GM12878 (cell line): ENCODE results near the gene NUDCD3.

Experiments
- CBX5 ChIP-seq: sonication (generic); IDR thresholded peaks from 2 replicates; pipeline ENCODE4 v1.6.1; 2016; ENCODE audit warnings: low read depth, moderate library complexity, mild to moderate bottlenecking, inconsistent platforms
- CEBPB ChIP-seq, 2 experiments: fragments of 150-350 bp in 1 of 2; IDR thresholded peaks; 2 replicates each; pipeline ENCODE4 v1.6.1; 2012 to 2014; ENCODE audit warnings: low read depth in 2 of 2, low read length in 2 of 2, borderline replicate concordance in 1 of 2, inconsistent platforms in 1 of 2
- CTCF ChIP-seq, 3 experiments: IDR thresholded peaks in 2 of 3; conservative IDR thresholded peaks in 1 of 3; 2 replicates each; pipeline ENCODE4 v1.5.1; 2011; ENCODE audit warnings: low read depth in 3 of 3, low read length in 3 of 3, mild to moderate bottlenecking in 3 of 3, control low read depth in 2 of 3, moderate library complexity in 2 of 3, inconsistent platforms in 1 of 3, mixed read lengths in 1 of 3; ENCODE audit not compliant: control insufficient read depth in 2 of 3, insufficient read depth in 1 of 3; ENCODE audit errors: extremely low read depth in 1 of 3
- POLR2A ChIP-seq: IDR thresholded peaks from 2 replicates; pipeline ENCODE4 v1.6.1; 2011; ENCODE audit warnings: low read depth, mild to moderate bottlenecking, low read length
- ZNF24 ChIP-seq: fragments of 450-650 bp; IDR thresholded peaks from 2 replicates; pipeline ENCODE4 v1.6.1; 2017; ENCODE audit warnings: antibody characterized with exemption, mild to moderate bottlenecking
- ZSCAN29 ChIP-seq: fragments of 450-650 bp; IDR thresholded peaks from 2 replicates; pipeline ENCODE4 v1.6.1; 2017; ENCODE audit warnings: mild to moderate bottlenecking, moderate library complexity

DNA sequence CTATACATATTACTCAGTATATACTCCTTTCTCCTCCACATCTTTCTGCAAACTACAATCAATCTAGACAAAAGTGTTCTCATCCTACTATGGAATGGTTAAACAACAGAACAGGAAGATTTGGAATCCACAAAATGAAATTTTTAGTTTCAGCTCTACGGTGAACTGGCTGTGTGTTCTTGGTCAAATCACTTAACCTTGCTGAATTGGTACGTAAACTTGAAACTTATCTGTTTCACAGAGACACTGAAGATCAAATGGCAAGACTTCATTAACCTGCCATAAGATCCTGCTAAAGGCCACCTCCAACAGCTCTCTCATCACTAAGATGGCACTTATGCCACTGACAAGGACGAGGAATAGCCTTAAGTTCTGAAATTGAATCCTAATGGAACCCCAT, 1.5 kb downstream of the NUDCD3 start:
- no peak for TF ChIP-seq ZNF24
- no peak for TF ChIP-seq CTCF (IDR thresholded peaks at IDR 0.05 in 2 of 3, conservative IDR thresholded peaks at IDR 0.05 in 1 of 3; ENCODE audit: control insufficient read depth in 2 of 3, extremely low read depth in 1 of 3, insufficient read depth in 1 of 3, low read depth in 3 of 3, low read length in 3 of 3)
- no peak for TF ChIP-seq CEBPB (IDR thresholded peaks at IDR 0.05; ENCODE audit: borderline replicate concordance in 1 of 2, low read depth in 2 of 2, low read length in 2 of 2)
- TF ChIP-seq CBX5: no peak
- no peak for TF ChIP-seq ZSCAN29
- TF ChIP-seq POLR2A: no peak
